Measurements from ENCODE around the gene GFOD1. TPM values are rescaled to one million over a fixed set of nuclear protein-coding genes. Genes with fewer than 3 reads are reported as not detected.
A peak's percentile ranks its signal among the peaks of the same experiment; 100 is the strongest.

Gene GFOD1
- polyA plus RNA-seq, 1 of the 3 experiments (the other 2 are of a cell fraction) = 1.6 TPM

DNA sequence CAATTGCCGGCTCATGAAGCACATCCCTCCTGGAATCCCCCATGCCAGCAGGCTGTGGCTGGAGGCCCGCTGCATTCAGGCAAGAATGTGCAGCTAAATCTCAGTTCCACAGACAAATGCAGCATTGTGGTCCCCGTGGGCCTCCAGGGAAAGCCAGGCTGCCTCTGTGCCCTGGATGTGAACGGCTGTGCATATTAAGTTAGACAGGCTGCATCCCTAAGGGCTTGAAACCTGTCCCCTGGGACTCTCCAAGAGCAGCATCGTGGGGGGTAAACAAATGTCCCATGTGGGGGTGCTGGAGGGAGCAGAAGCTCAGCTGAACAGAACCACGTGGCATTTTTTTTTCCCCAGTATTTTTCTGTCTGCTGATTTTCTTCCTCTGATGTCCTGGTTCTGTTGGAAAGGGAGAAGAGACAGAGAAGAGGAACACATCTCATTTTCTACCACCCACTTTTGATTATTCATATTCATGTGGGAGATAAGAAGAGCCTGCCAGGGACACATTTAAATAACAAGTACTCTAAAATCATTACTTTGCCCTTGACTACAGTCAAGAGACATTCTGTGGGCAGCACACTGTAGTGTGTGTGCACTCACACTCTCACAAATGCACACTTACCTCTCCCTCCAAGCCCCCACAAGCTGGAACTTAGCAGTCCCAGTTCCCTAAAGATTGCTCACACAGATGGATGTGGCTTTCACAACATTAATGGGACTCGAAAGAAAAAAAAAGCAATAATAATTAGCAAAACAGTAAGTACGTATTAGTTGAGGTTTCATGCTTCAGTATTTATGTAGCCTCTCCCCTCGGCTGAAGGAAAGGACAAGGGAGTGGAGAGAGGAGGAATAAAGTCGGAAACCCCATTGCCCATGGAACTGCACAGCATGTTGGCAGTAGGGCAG, 16.9 kb downstream of the GFOD1 start:
- peak overlapping the region in 1 of 2 experiments; percentile 28; a peak in 1 of 4 replicates for H3K27ac ChIP-seq (ENCODE audit: low read depth in 2 of 2, low read length in 1 of 2)
- H2AFZ ChIP-seq (ENCODE audit: low read depth) = no peak overlapping the region
- no peak overlapping the region for H3K9ac ChIP-seq
- H3K9me2 ChIP-seq = no peaks in the 10 kb centered on the region
- H3K4me2 ChIP-seq = no peak overlapping the region
- H3K9me3 ChIP-seq = no peaks in the 10 kb centered on the region
- whole genome bisulfite sequencing (ENCODE audit: low lambda C conversion rate) = 72% methylated on average over 8 of the region's 10 CpGs
- ChIA-PET CTCF (no interaction called here), POLR2A (no interaction called here)
- no peaks in the 10 kb centered on the region for H3K27me3 ChIP-seq (ENCODE audit: insufficient read depth)
- TF ChIP-seq, protein P1, sequence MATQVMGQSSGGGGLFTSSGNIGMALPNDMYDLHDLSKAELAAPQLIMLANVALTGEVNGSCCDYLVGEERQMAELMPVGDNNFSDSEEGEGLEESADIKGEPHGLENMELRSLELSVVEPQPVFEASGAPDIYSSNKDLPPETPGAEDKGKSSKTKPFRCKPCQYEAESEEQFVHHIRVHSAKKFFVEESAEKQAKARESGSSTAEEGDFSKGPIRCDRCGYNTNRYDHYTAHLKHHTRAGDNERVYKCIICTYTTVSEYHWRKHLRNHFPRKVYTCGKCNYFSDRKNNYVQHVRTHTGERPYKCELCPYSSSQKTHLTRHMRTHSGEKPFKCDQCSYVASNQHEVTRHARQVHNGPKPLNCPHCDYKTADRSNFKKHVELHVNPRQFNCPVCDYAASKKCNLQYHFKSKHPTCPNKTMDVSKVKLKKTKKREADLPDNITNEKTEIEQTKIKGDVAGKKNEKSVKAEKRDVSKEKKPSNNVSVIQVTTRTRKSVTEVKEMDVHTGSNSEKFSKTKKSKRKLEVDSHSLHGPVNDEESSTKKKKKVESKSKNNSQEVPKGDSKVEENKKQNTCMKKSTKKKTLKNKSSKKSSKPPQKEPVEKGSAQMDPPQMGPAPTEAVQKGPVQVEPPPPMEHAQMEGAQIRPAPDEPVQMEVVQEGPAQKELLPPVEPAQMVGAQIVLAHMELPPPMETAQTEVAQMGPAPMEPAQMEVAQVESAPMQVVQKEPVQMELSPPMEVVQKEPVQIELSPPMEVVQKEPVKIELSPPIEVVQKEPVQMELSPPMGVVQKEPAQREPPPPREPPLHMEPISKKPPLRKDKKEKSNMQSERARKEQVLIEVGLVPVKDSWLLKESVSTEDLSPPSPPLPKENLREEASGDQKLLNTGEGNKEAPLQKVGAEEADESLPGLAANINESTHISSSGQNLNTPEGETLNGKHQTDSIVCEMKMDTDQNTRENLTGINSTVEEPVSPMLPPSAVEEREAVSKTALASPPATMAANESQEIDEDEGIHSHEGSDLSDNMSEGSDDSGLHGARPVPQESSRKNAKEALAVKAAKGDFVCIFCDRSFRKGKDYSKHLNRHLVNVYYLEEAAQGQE (IDR thresholded peaks at IDR 0.05; ENCODE audit: low read depth, low read length) = no peak
- TF ChIP-seq MXI1 (IDR thresholded peaks at IDR 0.05; ENCODE audit: low read depth, low read length) = peak; percentile 33; the same call in 1 of the 2 replicates
- no peaks in the 10 kb centered on the region for H3K79me2 ChIP-seq (ENCODE audit: insufficient read depth)
- peak; percentile 38 for DNase-seq
- peaks cover 0 to 12% of the 10 kb centered on the region in 2 experiments; a peak in 2 of 4 replicates for H3K4me1 ChIP-seq (ENCODE audit: control insufficient read depth in 1 of 2, insufficient read depth in 2 of 2, low read depth in 1 of 2, low read length in 1 of 2)
- H3K4me3 ChIP-seq (ENCODE audit: low read depth in 2 of 2, low read length in 1 of 2) = no peak overlapping the region
- no peaks in the 10 kb centered on the region for H3K36me3 ChIP-seq (replicated peaks in 1 of 2; ENCODE audit: control insufficient read depth in 1 of 2, insufficient read depth in 2 of 2, low read length in 1 of 2)
- H3F3A ChIP-seq (replicated peaks; ENCODE audit: insufficient read depth) = no peaks in the 10 kb centered on the region
- H4K20me1 ChIP-seq (ENCODE audit: insufficient read depth) = no peaks in the 10 kb centered on the region

DNA sequence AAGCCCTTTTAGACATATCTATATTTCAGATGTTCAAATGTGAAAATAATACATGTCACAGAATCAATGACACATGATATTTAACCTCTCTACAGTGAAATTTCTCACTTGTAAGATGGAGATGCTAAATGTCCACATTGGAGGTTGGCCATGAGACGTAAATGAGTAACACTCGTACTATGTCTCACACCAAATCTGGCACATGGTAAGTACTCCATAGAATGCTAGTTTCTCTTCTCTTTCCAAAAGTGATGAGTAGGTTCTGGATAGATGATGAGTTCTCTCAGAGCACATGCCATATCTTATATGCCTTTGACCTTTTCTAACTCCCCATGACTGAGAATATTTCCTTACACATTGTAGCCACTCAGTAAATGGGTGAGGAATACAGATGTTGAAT, 17.7 kb downstream of the GFOD1 start:
- Histone ChIP-seq H3K36me3 (replicated peaks in 1 of 2; ENCODE audit: control insufficient read depth in 1 of 2, insufficient read depth in 2 of 2, low read length in 1 of 2) (no peaks in the 10 kb centered on the region), H3K4me1 (ENCODE audit: control insufficient read depth in 1 of 2, insufficient read depth in 2 of 2, low read depth in 1 of 2, low read length in 1 of 2) (peaks cover 0 to 12% of the 10 kb centered on the region in 2 experiments; a peak in 2 of 4 replicates), H3K9me3 (no peaks in the 10 kb centered on the region), H3K4me2 (no peak overlapping the region), H3K27me3 (ENCODE audit: insufficient read depth) (no peaks in the 10 kb centered on the region), H3K27ac (ENCODE audit: low read depth in 2 of 2, low read length in 1 of 2) (no peak overlapping the region), H3K4me3 (ENCODE audit: low read depth in 2 of 2, low read length in 1 of 2) (no peak overlapping the region), H4K20me1 (ENCODE audit: insufficient read depth) (no peaks in the 10 kb centered on the region), H3K9me2 (no peaks in the 10 kb centered on the region), H3K79me2 (ENCODE audit: insufficient read depth) (no peaks in the 10 kb centered on the region), H3F3A (replicated peaks; ENCODE audit: insufficient read depth) (no peaks in the 10 kb centered on the region), H3K9ac (no peak overlapping the region), H2AFZ (ENCODE audit: low read depth) (no peak overlapping the region)
- no peak for DNase-seq
- POLR2A ChIA-PET = no interaction called here
- WGBS (ENCODE audit: low lambda C conversion rate) = 95% methylated on average over 2 of the region's 2 CpGs
- TF ChIP-seq TCF12 (IDR thresholded peaks at IDR 0.05) (no peak), TAF1 (IDR thresholded peaks at IDR 0.05; ENCODE audit: borderline replicate concordance, low read depth, low read length) (no peak), GATA2 (CRISPR knock-in tag; IDR thresholded peaks at IDR 0.05) (no peak), EZH2phosphoT487 (IDR thresholded peaks at IDR 0.05; ENCODE audit: borderline replicate concordance, low read depth) (no peak), NFIC (IDR thresholded peaks at IDR 0.05; ENCODE audit: borderline replicate concordance) (no peak), FOXJ3 (CRISPR knock-in tag; IDR thresholded peaks at IDR 0.05) (no peak), JUND (IDR thresholded peaks at IDR 0.05) (no peak)
- TF ChIP-seq, protein P2, sequence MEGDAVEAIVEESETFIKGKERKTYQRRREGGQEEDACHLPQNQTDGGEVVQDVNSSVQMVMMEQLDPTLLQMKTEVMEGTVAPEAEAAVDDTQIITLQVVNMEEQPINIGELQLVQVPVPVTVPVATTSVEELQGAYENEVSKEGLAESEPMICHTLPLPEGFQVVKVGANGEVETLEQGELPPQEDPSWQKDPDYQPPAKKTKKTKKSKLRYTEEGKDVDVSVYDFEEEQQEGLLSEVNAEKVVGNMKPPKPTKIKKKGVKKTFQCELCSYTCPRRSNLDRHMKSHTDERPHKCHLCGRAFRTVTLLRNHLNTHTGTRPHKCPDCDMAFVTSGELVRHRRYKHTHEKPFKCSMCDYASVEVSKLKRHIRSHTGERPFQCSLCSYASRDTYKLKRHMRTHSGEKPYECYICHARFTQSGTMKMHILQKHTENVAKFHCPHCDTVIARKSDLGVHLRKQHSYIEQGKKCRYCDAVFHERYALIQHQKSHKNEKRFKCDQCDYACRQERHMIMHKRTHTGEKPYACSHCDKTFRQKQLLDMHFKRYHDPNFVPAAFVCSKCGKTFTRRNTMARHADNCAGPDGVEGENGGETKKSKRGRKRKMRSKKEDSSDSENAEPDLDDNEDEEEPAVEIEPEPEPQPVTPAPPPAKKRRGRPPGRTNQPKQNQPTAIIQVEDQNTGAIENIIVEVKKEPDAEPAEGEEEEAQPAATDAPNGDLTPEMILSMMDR (IDR thresholded peaks at IDR 0.05) = no peak
- TF ChIP-seq, protein P3, sequence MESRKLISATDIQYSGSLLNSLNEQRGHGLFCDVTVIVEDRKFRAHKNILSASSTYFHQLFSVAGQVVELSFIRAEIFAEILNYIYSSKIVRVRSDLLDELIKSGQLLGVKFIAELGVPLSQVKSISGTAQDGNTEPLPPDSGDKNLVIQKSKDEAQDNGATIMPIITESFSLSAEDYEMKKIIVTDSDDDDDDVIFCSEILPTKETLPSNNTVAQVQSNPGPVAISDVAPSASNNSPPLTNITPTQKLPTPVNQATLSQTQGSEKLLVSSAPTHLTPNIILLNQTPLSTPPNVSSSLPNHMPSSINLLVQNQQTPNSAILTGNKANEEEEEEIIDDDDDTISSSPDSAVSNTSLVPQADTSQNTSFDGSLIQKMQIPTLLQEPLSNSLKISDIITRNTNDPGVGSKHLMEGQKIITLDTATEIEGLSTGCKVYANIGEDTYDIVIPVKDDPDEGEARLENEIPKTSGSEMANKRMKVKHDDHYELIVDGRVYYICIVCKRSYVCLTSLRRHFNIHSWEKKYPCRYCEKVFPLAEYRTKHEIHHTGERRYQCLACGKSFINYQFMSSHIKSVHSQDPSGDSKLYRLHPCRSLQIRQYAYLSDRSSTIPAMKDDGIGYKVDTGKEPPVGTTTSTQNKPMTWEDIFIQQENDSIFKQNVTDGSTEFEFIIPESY (IDR thresholded peaks at IDR 0.05; ENCODE audit: borderline replicate concordance, low read depth) = no peak
- TF ChIP-seq, protein P4, sequence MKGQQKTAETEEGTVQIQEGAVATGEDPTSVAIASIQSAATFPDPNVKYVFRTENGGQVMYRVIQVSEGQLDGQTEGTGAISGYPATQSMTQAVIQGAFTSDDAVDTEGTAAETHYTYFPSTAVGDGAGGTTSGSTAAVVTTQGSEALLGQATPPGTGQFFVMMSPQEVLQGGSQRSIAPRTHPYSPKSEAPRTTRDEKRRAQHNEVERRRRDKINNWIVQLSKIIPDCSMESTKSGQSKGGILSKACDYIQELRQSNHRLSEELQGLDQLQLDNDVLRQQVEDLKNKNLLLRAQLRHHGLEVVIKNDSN (IDR thresholded peaks at IDR 0.05; ENCODE audit: borderline replicate concordance, low read depth) = no peak
- TF ChIP-seq, protein P5, sequence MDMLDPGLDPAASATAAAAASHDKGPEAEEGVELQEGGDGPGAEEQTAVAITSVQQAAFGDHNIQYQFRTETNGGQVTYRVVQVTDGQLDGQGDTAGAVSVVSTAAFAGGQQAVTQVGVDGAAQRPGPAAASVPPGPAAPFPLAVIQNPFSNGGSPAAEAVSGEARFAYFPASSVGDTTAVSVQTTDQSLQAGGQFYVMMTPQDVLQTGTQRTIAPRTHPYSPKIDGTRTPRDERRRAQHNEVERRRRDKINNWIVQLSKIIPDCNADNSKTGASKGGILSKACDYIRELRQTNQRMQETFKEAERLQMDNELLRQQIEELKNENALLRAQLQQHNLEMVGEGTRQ (IDR thresholded peaks at IDR 0.05; ENCODE audit: borderline replicate concordance, low read depth, low read length) = no peak
- CTCF ChIA-PET = no interaction called here
